ENCODE results near the gene SLC38A6.

SLC38A6 gene

DNA sequence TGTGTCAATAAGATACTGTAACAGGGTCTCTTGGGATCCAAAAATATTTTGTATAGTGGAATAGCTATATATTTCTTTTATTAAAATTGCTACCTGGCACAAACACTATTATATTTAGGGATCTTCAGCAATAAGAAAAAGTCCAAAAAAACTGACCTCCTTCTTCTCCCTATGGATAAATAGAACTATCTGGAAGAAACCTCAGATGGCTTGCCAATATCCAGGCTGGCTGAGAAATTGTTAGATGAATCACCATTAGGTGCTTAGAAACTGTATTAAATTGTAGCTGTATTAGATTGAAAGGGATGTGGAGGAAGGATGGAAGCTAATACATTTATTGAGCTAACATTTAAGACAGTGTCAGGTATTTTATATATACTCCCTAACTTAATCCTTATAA, 66.0 kb downstream of the SLC38A6 start:
- H3K4me3 ChIP-seq (ENCODE audit: low read depth, low read length): no peak overlapping the region
- TF ChIP-seq, protein P1, sequence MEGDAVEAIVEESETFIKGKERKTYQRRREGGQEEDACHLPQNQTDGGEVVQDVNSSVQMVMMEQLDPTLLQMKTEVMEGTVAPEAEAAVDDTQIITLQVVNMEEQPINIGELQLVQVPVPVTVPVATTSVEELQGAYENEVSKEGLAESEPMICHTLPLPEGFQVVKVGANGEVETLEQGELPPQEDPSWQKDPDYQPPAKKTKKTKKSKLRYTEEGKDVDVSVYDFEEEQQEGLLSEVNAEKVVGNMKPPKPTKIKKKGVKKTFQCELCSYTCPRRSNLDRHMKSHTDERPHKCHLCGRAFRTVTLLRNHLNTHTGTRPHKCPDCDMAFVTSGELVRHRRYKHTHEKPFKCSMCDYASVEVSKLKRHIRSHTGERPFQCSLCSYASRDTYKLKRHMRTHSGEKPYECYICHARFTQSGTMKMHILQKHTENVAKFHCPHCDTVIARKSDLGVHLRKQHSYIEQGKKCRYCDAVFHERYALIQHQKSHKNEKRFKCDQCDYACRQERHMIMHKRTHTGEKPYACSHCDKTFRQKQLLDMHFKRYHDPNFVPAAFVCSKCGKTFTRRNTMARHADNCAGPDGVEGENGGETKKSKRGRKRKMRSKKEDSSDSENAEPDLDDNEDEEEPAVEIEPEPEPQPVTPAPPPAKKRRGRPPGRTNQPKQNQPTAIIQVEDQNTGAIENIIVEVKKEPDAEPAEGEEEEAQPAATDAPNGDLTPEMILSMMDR (IDR thresholded peaks at IDR 0.05; ENCODE audit: borderline replicate concordance, insufficient read depth, low read depth, low read length): no peak

DNA sequence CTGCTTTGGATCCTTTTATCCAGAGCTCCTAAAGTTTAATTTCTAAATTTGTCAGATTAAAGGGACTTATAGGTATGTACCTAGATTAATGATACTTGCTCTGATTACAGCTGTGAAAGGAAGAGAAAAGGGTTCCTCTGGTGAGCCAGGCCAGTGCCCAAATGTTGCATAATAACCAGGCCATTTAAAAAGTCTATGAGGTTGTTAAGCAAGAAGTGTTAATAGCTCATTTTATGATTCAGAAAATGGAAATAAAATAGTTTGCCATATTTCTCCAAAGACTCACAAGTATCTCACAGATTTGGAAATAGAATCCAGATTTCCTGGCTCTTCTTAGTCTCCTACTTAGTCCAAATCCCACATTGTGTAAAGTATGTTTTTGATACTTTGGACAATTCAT, 67.6 kb downstream of the SLC38A6 start:
- H3K4me3 ChIP-seq (ENCODE audit: low read depth, low read length): no peak overlapping the region
- TF ChIP-seq, protein P1 (IDR thresholded peaks at IDR 0.05; ENCODE audit: borderline replicate concordance, insufficient read depth, low read depth, low read length): no peak

DNA sequence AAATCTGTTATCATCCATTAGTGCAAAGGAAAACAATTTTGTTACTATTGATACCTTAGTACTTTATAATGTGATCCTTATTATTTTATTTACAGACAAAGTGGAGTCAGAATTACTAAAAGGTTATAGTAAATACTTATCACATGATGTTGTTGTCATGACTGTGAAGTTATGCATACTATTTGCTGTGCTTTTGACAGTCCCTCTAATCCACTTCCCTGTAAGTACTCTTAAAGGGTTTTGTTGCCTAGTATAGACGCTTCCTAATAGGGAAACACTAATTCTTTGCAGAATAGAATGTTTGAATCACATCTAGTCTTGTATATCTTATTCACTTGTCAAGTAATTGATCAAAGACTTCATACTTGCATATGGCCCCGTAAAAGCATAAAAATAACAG, 69.4 kb downstream of the SLC38A6 start:
- TF ChIP-seq, protein P1 (IDR thresholded peaks at IDR 0.05; ENCODE audit: borderline replicate concordance, insufficient read depth, low read depth, low read length): no peak
- no peak overlapping the region for H3K4me3 ChIP-seq (ENCODE audit: low read depth, low read length)

DNA sequence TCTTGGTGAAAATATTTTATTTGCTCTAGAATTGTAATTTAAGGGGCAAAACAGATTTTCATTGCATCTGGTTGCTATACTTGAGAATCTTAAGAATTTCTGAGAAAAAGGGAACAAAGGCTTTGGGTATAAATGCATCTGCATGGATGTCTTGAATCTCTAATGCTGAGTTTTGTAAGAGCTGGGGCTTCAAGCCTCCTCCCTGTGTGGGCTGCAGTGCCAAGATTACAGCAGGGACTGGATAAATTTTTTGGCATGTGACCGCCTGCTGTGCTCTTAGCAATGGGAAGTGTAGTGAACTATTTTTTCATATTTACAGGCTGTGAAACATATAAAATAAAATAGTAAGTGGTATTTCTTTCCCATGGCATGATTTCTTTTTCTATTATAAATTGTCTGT, 70.0 kb downstream of the SLC38A6 start:
- no peak overlapping the region for H3K4me3 ChIP-seq (ENCODE audit: low read depth, low read length)

DNA sequence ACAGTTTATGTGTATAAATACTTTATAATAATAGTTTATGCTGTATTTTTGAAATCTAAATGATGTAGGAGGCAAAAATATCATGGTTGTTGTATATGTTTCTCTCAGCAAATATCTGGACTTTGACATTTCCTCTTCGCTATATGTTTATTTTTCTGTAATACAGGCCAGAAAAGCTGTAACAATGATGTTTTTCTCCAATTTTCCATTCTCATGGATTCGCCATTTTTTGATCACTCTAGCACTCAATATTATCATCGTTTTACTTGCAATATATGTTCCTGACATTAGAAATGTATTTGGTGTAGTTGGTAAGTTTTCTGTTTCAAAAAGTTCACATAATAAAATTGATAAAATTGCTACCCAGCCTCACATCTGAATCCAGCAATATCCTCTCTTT, 70.6 kb downstream of the SLC38A6 start:
- TF ChIP-seq, protein P1 (IDR thresholded peaks at IDR 0.05; ENCODE audit: borderline replicate concordance, insufficient read depth, low read depth, low read length): no peak

More for the DNA sequence above, 70.0 kb downstream of the SLC38A6 start:
- TF ChIP-seq, protein P1 (IDR thresholded peaks at IDR 0.05; ENCODE audit: borderline replicate concordance, insufficient read depth, low read depth, low read length): no peak

DNA sequence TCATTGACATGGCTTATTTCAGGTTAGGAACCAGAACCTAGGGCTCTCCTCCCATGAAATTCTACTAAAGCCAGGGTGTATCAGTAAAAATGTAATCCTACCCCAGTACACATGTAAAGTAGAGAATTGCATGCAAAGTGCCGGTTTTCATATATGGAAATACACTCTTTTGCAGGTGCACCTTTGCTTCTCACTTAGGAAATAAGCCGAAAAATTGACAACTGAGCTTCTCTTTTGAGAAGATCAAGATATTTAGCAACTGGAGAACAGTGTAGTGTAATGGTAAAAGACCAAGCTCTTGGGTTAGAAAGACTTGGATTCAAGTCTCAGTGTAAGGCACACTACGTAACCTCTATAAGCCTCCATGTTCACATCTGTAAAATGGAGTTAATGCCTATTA, 82.4 kb downstream of the SLC38A6 start:
- TF ChIP-seq, protein P1 (IDR thresholded peaks at IDR 0.05; ENCODE audit: borderline replicate concordance, insufficient read depth, low read depth, low read length): no peak

More for the DNA sequence above, 70.6 kb downstream of the SLC38A6 start:
- no peak overlapping the region for H3K4me3 ChIP-seq (ENCODE audit: low read depth, low read length)

DNA sequence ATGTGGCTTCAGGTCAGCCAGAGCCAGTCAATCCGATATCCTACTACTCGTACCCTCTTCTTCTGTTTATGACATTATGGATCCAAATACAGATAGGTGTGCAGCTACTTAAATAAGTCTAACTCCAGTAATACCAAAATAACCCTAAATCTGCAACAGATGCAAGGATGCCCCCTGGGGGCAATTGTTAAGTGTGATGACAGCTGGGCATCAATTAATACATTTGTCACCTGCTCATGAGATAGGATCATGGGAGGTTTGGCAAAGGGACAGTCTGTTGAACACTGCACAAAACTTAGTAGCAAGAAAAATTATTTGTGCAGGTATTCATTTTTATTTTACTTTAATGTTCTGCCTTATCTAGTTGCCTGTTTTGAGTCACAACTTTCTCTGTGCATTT, 83.2 kb downstream of the SLC38A6 start:
- TF ChIP-seq, protein P1 (IDR thresholded peaks at IDR 0.05; ENCODE audit: borderline replicate concordance, insufficient read depth, low read depth, low read length): no peak
- H3K4me3 ChIP-seq (ENCODE audit: low read depth, low read length): no peak overlapping the region

More for the DNA sequence above, 82.4 kb downstream of the SLC38A6 start:
- H3K4me3 ChIP-seq (ENCODE audit: low read depth, low read length): no peak overlapping the region
